ENCODE measurements around the gene GRK1.

The GRK1 gene

GRCh38 chr13:113635048-113635420 is 32.0 kb upstream of the GRK1 start:
- no peak for TF ChIP-seq CTCF (IDR thresholded peaks at IDR 0.05; ENCODE audit: unreplicated experiment in 3 of 3)

GRCh38 chr13:113635709-113636108 is 31.3 kb upstream of the GRK1 start:
- no peak for TF ChIP-seq CTCF (IDR thresholded peaks at IDR 0.05; ENCODE audit: unreplicated experiment in 3 of 3)
- Mint-ChIP-seq H3K36me3 (ENCODE audit: low read depth) (peaks cover 78% of the 10 kb centered on the region), H3K27me3 (ENCODE audit: low read depth) (no peaks in the 10 kb centered on the region), H3K9me3 (no peaks in the 10 kb centered on the region), H3K4me1 (no peaks in the 10 kb centered on the region), H3K27ac (no peak overlapping the region), H3K4me3 (no peak overlapping the region)

More at GRCh38 chr13:113635048-113635420, 32.0 kb upstream of the GRK1 start:
- no peaks in the 10 kb centered on the region for H3K9me3 Mint-ChIP-seq
- H3K27ac Mint-ChIP-seq, result no peak overlapping the region
- H3K4me3 Mint-ChIP-seq, result no peak overlapping the region
- no peaks in the 10 kb centered on the region for H3K27me3 Mint-ChIP-seq (ENCODE audit: low read depth)
- peaks cover 77% of the 10 kb centered on the region for H3K36me3 Mint-ChIP-seq (ENCODE audit: low read depth)
- no peaks in the 10 kb centered on the region for H3K4me1 Mint-ChIP-seq

DNA sequence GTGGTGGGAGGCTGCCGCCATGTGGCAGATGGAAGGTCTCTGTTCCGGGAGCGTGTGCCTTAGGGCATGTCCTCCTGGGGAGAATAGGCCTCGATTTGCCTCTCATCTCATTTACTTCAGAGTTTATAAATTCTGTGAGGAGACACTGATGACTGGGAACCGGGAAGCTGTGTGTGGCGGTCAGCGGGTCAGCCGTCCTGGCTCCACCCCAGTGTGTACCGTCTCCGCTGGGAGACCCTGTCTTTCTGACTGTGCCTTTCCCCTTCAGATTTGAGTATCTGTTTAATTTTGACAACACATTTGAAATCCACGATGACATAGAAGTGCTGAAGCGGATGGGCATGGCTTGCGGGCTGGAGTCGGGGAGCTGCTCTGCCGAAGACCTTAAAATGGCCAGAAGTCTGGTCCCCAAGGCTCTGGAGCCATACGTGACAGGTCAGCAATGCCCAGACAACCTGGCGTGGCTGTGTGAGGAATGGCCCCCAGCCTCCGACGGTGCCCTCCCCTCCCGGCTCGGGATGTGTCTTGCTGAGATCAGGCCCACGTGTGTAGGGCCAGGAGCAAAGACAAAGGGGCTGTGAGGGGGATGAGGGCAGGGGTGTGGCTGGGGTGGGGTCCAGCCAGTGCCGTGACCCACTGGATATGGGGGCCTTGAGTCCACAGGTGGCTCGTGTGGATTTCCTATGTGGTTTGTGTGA is 30.6 kb upstream of the GRK1 start:
- H3K9me3 Mint-ChIP-seq, result no peaks in the 10 kb centered on the region
- H3K4me3 Mint-ChIP-seq, result no peak overlapping the region
- no peaks in the 10 kb centered on the region for H3K27me3 Mint-ChIP-seq (ENCODE audit: low read depth)
- H3K4me1 Mint-ChIP-seq, result no peaks in the 10 kb centered on the region
- H3K36me3 Mint-ChIP-seq (ENCODE audit: low read depth), result peaks cover 80% of the 10 kb centered on the region
- TF ChIP-seq CTCF (IDR thresholded peaks at IDR 0.05; ENCODE audit: unreplicated experiment in 3 of 3), result no peak
- H3K27ac Mint-ChIP-seq, result no peak overlapping the region

DNA sequence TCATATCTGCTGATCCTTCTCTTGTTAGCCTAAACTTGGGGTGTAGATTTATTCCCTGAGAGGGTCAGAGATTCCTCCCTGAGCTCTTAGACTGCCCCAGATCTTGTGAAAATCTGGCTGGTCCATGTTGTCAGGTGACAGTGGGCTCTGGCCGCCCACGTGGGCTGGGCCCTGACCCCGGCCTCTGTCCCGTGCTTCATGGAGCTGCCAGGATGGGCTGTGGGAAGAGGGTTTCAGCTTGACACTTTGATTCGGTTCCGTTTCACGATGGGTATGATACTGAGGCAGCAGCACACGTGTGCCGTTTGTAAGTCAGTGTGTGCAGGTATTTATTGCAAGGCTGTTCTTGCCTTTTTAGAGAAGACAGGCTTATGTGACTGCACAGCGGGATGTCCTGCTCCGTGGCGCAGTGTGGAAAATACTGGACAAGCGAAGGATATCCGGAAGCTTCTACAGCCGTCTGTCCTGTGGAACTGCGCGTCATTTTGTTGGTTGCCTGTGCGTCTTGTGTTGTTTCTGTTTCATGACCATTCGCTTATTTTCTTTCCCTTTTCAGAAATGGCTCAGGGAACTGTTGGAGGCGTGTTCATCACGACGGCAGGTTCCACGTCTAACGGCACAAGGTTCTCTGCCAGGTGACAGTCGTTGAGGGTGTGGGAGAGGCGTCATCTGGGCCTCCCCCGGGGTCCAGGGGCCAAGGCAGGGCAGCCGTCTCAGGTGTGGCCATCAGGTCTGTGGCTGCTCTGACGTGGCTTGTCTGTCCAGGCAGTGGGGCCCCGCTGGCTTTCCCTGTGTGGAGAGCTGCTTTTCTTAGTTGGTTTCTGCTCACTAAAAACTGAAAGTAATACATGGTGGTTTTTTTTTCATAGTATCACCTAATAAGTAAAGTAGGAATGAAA is 29.5 kb upstream of the GRK1 start:
- Mint-ChIP-seq H3K4me3 (no peak overlapping the region), H3K27me3 (ENCODE audit: low read depth) (no peaks in the 10 kb centered on the region), H3K36me3 (ENCODE audit: low read depth) (peaks cover 85% of the 10 kb centered on the region), H3K9me3 (peaks cover 6% of the 10 kb centered on the region), H3K27ac (no peak overlapping the region), H3K4me1 (no peaks in the 10 kb centered on the region)
- TF ChIP-seq CTCF (IDR thresholded peaks at IDR 0.05; ENCODE audit: unreplicated experiment in 3 of 3), result no peak

GRCh38 chr13:113638173-113638746 is 28.8 kb upstream of the GRK1 start:
- H3K4me3 Mint-ChIP-seq, result no peak overlapping the region
- TF ChIP-seq CTCF (IDR thresholded peaks at IDR 0.05; ENCODE audit: unreplicated experiment in 3 of 3), result no peak

More at GRCh38 chr13:113638173-113638746, 28.8 kb upstream of the GRK1 start:
- Mint-ChIP-seq H3K27ac (no peak overlapping the region), H3K36me3 (ENCODE audit: low read depth) (peaks cover 86% of the 10 kb centered on the region), H3K9me3 (peaks cover 6% of the 10 kb centered on the region), H3K4me1 (no peaks in the 10 kb centered on the region), H3K27me3 (ENCODE audit: low read depth) (no peaks in the 10 kb centered on the region)
